ENCODE data around the gene PRR35.
A peak's percentile ranks its signal among the peaks of the same experiment; 100 is the strongest.

The PRR35 gene

DNA sequence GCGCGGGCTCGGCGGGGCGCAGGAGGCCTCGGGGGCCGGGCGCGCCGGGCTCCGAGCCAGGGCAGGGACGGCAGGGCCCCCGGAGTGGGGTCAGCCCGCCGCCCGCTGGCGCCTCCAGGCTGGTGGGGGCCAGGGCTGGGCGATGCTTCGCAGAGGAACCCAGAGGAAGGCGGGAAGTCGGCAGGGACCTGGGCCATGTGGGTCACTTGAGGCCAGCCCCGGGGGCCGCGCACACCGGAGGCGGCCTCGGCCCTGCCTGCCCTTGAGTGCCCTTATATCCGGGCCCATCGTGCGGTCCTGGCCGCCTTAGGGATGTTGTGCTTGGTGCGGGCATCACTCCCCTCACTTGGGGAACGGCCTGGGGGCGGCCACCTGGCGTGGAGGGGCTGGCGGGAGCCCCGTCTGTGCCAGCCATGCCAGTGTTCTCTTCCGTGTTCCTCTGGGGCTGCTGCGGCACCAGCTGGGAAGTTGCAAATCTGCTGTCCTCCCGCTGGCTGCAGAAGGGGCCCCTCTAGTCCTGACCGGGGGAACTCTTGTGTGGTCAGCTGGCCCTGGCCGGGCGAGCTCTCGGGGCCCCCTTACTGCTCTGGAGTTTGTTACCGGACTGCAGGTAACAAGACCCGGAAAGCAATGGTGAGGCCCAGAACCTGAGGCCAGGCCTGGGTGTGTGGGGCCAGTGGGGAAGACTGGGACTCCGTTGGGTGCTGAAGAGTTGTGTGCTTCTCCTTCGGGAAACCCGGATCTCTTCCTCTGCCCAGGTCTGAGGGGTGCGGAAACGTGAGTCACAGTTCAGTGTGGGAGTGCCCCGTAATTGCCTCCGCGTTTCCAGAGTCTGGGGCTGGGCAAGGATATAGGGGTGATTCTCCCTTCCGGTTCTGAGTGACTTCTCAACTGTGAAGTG is 31.8 kb upstream of the PRR35 start:
- no peak for DNase-seq

DNA sequence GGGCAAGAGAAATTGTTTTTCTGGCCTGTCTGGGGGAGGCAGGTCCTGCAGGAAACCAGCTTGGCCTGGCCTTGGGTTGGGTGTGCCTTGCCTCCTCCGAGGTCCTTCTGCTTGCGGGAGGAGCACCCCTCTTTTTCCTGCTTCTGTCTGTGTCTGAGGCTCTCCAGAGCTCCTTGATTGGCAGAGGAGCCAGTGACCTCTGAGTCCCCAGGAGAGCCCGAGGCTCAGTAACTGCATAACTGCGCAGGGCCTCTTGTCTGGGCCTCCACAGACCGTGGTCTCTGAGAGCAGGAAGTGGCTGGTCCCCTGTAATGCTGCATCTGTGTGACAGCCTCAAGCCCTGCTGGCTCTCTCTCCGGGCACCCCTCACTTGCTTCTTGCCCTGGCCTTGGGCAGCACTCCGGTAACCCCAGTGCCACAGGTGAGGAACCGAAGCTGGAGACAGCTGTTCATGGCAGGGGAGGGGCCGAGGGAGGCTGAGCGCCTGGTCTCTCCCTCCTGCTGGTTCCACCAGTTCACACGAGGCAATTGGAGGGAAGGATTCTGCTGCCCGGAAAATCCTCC is 31.1 kb upstream of the PRR35 start:
- DNase-seq, result no peak

DNA sequence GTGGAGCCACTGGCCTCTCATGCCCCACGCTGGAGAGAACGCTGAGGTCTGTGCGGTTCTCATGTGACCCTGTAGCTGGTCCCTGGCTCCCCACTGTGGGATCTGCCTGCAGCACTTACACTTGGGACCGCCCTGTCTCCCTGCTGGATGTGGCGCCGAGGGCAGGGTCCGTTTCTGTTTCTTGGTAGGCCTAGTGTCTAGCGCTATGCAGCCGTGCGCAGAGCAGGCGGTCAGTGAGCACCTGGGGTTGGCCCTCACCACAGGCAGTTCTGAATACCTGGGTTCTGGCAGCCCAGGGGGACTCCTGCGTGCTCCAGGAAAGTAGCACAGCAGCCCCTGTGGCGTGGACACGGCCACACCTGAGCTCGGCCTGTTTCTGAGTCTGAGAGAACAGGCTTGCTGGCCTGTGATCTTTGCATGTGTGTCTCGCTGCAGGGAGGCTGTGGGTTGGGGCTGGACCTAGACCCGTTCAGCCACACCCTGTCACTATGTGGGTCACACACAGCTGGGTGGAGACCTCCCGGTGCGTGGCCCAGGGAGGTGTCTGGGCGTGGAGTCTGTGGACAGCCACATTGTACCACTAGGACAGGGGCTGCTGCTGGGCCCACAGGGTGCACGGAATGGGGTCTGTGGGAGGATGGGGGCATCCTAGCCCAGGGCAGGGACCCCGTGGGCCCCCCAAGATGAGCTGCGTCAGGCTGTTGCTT is 29.9 kb upstream of the PRR35 start:
- DNase-seq, result no peak

DNA sequence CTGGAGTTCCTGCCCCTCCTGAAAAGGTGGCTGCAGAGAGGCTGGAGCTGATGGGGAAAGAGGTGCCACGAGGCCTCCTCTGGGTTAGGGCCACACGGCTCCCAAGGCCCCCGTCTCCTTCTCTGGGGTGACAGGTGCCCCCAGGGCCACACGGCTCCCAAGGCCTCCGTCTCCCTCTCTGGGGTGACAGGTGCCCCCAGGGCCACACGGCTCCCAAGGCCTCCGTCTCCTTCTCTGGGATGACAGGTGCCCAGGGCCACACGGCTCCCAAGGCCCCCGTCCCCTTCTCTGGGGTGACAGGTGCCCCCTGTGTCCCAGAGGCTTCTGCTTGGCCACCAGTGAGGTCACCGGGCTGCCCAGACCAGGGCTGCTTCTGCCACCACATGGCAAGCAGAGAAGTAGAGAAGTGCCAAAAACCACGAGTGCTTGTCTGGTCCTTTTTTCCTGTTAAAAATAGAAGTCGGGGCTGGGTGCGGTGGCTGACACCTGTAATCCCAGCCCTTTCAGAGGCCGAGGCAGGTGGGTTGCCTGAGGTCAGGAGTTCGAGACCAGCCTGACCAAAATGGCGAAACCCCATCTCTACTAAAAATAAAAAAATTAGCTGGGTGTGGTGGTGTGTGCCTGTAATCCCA is 28.6 kb upstream of the PRR35 start:
- DNase-seq, result no peak

DNA sequence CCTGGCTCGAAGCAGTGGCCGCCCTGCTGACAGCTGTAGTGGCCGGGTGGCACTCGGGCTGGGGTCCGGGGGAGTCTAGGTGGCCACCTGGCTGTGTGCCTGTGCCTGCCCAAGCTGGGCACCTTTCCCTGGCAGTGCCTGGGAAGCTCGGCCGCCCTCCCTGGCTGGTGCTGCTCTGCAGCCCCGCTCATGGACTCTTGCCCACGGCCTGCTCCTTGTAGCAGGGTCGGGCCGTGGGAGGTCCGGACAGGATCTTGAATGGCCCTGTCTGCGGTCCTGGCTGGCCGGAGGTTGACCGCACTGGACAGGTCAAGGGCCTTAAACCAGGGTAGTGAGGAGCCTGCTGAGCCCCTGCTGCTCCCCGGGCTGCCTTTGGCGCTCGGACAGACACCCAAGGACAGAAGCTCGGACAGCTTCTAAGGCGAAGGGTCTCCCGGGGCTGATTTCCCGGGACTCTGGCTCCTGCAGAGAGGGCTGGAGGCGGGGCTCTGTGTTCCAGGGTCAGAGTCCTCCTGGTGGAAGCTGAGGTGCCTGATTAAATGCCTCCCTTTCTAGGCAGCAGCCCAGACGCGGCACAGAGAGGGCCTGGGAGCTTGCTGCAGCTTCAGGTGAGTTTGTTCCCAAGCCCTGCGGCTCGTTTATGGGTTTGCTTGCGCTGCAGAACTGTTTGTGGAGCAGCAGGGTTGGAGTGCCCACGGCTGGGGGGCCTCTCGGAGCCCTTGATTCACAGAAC is 26.6 kb upstream of the PRR35 start:
- DNase-seq, result no peak

DNA sequence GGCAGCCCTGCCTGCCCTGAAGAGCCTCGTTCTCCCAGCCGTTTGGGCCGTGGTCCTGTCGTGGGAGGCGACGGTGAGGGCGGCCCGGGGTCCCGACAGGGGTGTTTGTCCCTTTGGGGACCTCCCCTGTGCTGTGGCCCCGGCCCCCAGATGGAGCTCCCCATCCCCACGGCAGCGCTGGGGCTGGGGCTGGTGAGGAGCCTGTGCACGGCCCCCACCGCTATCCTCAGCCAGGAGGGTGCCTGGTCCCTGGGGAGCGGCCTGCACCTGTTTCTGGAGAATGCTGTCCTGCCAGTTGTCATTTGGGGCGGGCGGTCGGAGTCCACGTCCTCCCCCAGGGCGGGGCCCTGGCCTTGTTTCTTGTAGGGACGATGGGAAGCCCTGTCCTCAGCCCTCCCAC is 26.1 kb upstream of the PRR35 start:
- no peak for DNase-seq

DNA sequence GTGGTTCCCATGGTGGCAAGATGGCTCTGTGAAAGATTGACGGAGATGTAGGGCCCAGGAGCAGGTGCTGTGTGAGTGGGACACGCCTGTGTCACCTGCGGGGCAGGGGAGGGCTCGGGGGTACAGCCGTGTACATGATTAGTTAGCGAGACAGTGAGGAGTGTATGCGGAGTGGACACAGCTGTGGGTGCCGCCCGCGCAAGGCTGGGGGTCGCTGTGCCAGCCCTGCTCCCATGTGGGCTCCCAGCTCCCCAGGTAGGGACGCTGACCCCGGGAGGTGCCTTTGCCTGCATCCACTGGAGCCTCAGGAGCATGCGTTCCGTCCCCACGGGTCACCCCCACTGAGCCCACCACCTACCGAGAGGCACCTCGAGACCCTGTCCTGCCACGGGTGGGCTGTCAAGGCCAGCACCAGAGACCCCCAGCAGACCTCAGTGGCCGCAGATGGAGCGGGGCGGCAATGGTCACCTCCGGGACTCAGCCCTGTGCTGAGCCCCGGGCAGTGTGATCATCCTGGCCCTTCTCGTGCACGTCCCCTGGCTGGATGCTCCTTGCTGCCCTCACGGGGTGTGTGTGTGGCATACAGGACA is 25.2 kb upstream of the PRR35 start:
- no peak for DNase-seq

DNA sequence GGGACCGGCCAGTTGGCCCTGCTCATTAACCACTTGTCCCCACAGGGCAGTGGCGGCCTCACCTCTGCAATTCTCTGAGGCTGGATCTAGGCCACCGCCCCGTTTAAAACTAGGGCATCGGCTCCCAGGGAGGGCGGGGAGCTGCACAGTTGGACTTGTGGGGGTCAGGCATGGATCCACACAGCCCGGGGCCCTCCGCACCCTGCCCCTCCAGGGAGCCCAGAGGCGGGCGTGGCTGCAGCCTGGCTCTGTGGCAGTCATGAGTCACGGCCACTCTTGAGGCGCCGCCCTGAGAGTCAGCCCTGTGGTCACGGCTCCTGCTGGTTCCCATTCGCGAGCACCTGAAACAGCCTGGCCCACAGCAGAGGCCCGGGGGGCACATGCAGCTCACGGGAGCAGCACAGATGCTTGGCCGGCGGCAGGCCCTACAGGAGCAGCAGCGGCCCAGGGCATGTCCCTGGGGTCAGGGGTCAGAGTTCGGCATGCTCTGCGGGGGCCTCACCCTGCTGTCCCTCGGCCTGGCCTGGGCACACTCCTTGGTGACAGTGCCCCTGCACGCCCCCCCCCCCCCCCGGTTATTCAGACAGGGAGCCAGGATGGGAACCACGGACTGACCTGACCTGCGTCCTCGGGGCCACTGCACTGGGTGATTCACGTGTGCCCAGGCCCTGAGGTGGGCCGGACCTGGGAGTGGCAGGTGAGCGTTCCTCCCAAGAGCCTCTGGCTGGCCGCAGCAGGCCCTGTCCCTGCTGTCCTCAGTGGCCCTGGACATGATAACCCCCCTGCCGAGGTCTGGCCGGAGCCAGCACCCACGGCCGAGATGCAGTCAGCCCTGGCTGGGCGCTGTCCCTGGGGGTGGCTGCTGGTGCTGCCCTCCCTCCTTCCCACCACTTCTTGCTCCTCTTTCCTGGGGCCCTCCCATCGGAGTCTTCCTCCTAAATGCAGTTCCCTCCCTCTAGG is 24.5 kb upstream of the PRR35 start:
- no peak for DNase-seq

DNA sequence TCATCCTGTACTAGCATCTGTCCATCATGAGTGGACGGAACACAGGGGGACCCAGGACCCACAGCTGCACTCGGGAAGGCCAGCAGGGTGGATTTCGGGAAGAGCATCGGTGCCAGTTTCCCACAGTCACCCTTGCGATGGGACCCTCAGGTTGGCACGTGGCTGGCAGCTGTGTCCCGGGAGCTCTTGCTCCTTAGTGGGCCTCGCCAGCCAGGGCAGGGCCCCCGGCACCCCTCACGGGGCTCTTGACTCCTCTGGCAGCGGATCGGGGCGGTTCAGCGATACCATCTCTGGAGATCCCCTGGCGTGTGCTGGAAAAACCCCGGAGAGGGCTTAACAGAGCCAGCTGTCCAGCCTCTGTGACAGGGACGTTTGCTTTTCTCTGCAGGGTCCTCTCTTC is 23.4 kb upstream of the PRR35 start:
- DNase-seq, result no peak

DNA sequence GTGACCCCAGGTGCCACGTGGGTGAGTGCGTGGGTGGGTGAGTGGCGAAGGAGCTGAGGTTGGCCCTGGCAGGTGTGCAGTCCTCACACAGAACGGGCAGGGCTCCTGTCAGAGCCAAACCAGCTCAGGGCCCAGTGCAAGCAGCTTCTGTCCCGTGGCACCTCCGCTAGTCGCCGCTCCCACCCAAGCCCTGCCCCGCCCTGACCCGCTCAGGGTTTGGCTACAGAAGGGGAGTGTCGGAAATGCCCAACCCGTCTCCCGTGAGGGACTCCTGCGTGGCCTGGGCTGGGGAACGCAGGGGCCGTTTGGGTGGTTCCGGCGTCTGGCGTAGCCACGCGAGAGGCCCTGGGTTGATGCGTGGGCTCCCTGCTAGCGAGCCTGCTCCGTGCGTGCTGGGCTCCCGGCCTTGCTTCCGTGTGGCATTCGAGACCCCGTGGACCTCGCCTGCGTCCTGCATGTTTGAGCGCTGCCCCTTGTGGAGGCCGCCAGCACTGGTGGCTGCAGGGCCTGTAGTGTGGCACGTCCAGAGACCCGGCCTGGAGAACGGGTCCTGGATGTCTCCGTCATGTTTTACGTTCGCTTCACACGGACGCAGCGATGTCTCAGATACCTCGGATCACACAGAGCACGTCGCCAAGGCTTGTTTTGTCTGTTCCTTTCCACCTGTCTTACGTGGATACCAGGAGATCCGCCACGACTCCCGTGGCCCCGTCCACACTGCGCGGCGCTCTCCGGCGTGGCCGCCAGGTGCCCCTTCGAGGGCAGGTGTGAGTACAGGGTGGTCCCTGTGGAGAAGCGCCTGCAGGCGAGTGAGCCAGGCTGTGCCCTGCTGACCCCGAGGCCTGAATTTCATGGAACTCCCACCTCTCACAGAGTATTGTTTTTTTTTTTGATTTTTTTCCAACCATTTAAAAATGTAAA is 22.5 kb upstream of the PRR35 start:
- DNase-seq, result no peak

DNA sequence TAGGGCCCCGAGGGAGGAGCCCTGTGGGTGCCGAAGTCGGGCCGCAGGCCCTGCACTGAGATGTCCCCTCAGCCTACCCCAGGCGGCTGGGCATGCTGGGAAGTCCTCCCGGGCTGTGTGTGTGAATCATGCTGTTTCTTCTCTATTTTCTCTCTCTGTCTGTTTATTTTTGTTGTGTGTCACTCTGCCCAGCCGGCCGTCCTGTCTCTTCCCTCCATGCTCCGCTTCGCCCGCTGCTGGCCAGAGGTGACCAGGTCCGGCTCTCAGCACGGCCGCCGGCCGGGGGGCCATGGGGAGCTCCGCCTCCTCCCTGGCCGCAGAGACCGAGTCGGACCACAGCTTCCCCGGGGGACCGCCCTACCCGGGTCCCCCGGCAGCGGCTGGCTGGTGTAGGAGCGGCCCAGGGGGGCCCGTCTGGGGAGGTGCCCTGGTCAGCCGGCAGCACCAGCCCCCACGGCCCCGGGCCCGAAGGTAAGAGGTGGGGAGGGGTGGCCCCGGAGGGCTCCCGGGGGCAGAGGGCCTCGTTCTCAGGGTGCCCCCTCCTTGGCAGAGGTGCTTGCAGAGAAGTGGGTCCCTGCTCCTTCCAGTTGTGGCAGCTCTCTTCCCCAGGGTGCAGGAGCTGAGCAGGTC is 20.2 kb upstream of the PRR35 start:
- no peak for DNase-seq

DNA sequence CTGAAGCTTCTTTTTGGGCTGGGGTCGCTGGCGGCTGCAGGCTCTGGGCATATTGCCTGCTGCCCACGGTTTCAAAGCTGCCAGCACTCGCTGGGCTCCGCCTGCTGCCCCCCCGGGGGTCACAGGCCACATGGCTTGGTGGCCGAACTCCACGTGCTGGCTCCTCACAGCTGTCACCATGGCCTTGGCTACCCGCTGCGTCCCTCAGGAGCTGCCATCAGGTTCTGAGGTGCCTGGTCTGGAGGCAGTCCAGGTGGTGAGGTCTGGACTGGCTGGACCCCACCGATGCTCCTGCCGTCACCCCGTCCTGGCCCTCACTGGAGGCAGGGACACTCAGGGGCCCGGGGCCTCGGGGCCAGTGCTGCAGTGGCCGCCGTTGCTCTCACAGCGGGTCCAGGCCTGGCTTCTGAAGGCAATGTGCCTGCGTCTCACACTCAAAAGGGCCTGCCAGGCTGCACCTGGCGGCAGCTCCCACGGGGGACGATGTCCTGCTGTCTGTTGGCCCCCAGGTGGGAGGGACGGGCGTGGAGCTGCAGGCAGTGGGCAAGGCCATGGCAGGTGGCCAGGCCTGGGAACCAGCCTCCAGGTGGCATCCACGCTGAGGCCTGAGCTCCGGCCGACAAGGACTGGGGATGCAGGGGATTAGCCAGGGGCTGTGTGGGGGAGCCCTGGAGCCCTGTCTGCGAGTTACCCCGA is 19.4 kb upstream of the PRR35 start:
- DNase-seq, result no peak

DNA sequence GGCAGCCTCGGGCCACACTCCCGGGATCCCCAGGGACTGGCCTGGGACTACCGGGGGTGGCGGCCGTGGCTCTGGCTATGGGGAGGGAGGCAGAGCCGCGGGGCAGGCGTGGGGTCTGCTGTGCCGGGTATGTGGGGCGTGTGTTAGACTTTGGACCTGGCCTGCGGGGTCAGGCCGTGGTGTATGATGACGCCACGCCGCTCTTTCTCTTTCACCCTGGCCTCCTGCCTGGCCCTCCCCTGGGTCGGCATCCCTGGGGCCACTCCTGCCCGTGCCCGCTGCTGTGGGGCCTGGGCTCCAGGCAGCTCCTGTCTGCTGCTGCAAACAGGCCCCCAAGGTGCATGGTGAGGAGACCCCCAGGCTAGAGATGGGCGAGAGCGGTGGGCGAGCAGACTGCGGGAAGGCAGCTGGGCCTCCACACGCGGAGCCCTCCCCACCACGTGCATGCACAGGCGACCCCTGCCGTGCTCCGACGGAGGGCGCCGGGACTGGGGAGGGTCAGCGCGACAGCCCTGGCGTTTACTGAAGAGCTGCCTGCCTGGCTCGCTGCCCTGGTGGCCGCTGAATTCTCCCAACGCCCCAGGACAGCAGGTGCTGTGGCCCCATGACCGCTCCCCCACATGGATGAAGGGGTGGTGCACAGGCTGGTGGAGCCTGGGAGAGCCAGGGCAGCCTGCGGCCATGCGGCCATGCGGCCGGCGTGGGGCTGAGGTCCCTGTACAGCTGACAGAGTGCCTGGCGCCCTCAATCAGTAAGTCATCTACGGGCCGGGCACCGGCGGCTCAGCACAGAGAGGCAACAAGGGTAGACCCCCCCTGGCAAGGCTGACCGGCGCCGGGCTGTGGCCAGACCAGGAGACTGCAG is 16.7 kb upstream of the PRR35 start:
- no peak for DNase-seq

DNA sequence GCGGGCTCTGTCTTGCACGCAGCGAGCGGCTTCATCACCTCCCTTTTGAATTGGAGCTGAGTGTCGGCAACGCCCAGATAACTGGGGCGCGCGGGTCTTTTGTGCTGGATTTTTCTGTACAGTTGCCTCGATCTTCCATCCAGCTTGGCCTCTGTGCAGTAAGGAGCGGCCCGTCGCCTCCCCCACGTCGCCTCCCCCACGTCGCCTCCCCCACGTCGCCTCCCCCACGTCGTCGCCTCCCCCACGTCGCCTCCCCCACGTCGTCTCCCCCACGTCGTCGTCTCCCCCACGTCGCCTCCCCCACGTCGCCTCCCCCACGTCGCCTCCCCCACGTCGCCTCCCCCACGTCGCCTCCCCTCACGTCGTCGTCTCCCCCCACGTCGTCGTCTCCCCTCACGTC is 15.7 kb upstream of the PRR35 start:
- DNase-seq, result no peak

DNA sequence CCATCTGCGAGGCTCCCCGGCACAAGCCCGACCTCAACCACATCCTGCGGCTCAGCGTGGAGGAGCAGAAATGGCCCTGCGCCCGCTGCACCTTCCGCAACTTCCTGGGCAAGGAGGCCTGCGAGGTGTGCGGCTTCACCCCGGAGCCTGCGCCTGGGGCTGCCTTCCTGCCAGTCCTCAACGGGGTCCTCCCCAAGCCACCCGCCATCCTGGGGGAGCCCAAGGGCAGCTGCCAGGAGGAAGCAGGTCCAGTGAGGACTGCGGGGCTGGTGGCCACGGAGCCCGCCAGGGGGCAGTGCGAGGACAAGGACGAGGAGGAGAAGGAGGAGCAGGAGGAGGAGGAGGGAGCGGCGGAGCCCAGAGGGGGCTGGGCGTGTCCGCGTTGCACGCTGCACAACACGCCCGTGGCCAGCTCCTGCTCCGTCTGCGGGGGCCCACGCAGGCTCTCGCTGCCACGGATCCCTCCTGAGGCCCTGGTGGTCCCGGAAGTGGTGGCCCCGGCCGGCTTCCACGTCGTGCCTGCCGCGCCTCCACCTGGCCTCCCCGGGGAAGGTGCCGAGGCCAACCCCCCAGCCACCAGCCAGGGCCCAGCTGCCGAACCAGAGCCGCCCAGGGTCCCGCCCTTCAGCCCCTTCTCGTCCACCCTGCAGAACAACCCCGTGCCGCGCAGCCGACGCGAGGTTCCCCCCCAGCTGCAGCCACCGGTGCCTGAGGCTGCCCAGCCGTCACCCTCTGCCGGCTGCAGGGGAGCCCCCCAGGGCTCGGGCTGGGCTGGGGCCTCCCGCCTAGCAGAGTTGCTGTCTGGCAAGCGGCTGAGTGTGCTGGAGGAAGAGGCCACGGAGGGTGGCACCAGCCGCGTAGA is 13.1 kb upstream of the PRR35 start:
- peak; percentile 47 for DNase-seq

DNA sequence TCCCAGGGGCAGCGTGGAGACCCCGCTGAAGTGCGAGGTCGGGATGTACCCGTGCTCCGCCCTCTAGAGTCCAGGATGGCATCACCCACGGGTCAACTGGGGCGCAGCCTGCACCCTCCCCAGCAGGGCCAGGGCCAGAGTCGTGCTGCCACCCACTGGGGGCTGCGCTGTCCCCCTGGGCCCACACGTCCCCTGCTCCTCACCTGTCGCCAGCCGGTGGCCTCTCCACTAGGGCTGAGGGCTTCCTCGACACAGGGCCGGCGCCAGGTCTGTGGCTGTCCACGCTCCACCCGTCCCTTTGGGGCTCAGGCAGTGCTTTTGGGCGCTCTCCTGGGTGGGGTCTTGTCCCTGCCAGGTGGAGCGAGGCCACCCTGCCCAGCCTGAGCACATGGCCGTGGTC is 11.6 kb upstream of the PRR35 start:
- no peak for DNase-seq
